ENCODE measurements around the gene HEY2.

HEY2 gene

DNA sequence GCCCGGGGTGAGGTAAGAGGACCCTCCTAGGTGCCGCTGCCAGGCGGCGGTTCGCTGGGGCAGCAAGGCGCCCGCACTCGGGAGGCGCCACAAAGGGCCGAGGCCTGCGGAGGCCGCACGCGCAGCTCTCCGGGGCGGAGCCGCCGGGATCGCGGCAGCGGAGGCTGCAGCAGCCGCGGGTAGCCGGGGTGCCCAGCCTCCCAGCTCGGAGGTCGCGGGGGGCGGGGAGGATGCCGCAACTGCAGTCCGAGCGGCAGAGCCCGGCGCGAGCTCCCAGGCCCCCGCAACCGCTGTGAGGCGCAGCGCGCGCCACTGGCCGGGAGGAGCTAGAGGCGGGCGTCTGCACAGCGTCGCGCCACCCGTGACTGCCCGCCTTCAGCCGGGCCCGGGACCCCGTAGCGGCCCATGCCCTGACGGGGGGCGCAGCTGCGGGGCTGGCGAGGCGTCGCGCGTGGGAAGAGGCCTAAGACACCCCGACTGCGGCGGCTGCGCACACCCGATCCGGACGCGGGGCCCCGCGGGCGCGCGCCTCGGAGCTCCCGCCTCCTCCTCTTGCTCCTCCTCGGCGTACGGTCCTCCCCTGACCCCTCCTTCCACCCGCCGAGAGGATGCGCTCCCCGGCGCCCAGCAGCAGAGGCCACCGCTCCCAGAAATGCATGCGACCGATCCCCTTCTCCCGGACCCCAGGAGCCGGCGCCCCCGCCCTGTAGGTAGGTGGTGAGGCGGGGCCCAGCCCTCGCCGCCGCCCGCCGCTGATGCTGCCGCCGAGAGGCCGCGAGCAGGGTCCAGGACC, 41.1 kb downstream of the HEY2 start, which contains the start of gene NCOA7 (continued):
- TF ChIP-seq, protein P1, sequence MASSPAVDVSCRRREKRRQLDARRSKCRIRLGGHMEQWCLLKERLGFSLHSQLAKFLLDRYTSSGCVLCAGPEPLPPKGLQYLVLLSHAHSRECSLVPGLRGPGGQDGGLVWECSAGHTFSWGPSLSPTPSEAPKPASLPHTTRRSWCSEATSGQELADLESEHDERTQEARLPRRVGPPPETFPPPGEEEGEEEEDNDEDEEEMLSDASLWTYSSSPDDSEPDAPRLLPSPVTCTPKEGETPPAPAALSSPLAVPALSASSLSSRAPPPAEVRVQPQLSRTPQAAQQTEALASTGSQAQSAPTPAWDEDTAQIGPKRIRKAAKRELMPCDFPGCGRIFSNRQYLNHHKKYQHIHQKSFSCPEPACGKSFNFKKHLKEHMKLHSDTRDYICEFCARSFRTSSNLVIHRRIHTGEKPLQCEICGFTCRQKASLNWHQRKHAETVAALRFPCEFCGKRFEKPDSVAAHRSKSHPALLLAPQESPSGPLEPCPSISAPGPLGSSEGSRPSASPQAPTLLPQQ (tag by site-specific recombination; IDR thresholded peaks at IDR 0.05), result peak; percentile 77
- TF ChIP-seq, protein P2, sequence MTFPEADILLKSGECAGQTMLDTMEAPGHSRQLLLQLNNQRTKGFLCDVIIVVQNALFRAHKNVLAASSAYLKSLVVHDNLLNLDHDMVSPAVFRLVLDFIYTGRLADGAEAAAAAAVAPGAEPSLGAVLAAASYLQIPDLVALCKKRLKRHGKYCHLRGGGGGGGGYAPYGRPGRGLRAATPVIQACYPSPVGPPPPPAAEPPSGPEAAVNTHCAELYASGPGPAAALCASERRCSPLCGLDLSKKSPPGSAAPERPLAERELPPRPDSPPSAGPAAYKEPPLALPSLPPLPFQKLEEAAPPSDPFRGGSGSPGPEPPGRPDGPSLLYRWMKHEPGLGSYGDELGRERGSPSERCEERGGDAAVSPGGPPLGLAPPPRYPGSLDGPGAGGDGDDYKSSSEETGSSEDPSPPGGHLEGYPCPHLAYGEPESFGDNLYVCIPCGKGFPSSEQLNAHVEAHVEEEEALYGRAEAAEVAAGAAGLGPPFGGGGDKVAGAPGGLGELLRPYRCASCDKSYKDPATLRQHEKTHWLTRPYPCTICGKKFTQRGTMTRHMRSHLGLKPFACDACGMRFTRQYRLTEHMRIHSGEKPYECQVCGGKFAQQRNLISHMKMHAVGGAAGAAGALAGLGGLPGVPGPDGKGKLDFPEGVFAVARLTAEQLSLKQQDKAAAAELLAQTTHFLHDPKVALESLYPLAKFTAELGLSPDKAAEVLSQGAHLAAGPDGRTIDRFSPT (tag by site-specific recombination; IDR thresholded peaks at IDR 0.05), result 0 out of 2 replicates have a peak, but pooled peaks have one; percentile 9
- TF ChIP-seq ZNF76 (tag by site-specific recombination; IDR thresholded peaks at IDR 0.05; ENCODE audit: borderline replicate concordance, low read depth) (peak; percentile 56; the same call in 1 of the 2 replicates), BCL11A (tag by site-specific recombination; IDR thresholded peaks at IDR 0.05; ENCODE audit: low read depth) (no peak), ZNF221 (tag by site-specific recombination; IDR thresholded peaks at IDR 0.05; ENCODE audit: borderline replicate concordance) (no peak), ZNF112 (tag by site-specific recombination; IDR thresholded peaks at IDR 0.05) (no peak), ZNF146 (tag by site-specific recombination; IDR thresholded peaks at IDR 0.05) (no peak), HOXC10 (CRISPR knock-in tag; IDR thresholded peaks at IDR 0.05) (peak; percentile 88; the same call in 1 of the 2 replicates), ZNF335 (tag by site-specific recombination; conservative IDR thresholded peaks at IDR 0.05) (no peak), ZNF791 (tag by site-specific recombination; IDR thresholded peaks at IDR 0.05) (no peak), TCF7L2 (IDR thresholded peaks at IDR 0.05; ENCODE audit: borderline replicate concordance, low read depth, low read length) (no peak), ZNF677 (tag by site-specific recombination; IDR thresholded peaks at IDR 0.05) (0 out of 2 replicates have a peak, but pooled peaks have one; percentile 3), ZNF785 (tag by site-specific recombination; IDR thresholded peaks at IDR 0.05) (peak; percentile 80; the same call in 1 of the 2 replicates), ZNF501 (tag by site-specific recombination; IDR thresholded peaks at IDR 0.05) (peak; percentile 87), WT1 (tag by site-specific recombination; IDR thresholded peaks at IDR 0.05) (0 out of 2 replicates have a peak, but pooled peaks have one; percentile 6), EGR2 (tag by site-specific recombination; IDR thresholded peaks at IDR 0.05; ENCODE audit: low read depth) (peak; percentile 73; the same call in 1 of the 2 replicates), GLIS1 (tag by site-specific recombination; IDR thresholded peaks at IDR 0.05) (peak; percentile 60), ZBTB8A (tag by site-specific recombination; IDR thresholded peaks at IDR 0.05) (peak; percentile 80), SP7 (tag by site-specific recombination; IDR thresholded peaks at IDR 0.05) (peak; percentile 50; the same call in 1 of the 2 replicates), GLI2 (tag by site-specific recombination; IDR thresholded peaks at IDR 0.05; ENCODE audit: borderline replicate concordance, low read depth) (no peak), ZNF350 (tag by site-specific recombination; IDR thresholded peaks at IDR 0.05) (peak; percentile 40; the same call in 1 of the 2 replicates), OSR2 (tag by site-specific recombination; IDR thresholded peaks at IDR 0.05) (0 out of 2 replicates have a peak, but pooled peaks have one; percentile 27), ZNF561 (tag by site-specific recombination; IDR thresholded peaks at IDR 0.05; ENCODE audit: borderline replicate concordance) (peak; percentile 72), ZNF544 (tag by site-specific recombination; IDR thresholded peaks at IDR 0.05) (no peak), ZNF596 (tag by site-specific recombination; IDR thresholded peaks at IDR 0.05) (no peak; the same call in 1 of the 2 replicates)
- TF ChIP-seq, protein P3, sequence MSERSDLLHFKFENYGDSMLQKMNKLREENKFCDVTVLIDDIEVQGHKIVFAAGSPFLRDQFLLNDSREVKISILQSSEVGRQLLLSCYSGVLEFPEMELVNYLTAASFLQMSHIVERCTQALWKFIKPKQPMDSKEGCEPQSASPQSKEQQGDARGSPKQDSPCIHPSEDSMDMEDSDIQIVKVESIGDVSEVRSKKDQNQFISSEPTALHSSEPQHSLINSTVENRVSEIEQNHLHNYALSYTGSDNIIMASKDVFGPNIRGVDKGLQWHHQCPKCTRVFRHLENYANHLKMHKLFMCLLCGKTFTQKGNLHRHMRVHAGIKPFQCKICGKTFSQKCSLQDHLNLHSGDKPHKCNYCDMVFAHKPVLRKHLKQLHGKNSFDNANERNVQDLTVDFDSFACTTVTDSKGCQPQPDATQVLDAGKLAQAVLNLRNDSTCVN (tag by site-specific recombination; optimal IDR thresholded peaks at IDR 0.05), result peak; percentile 97
- TF ChIP-seq, protein P4, sequence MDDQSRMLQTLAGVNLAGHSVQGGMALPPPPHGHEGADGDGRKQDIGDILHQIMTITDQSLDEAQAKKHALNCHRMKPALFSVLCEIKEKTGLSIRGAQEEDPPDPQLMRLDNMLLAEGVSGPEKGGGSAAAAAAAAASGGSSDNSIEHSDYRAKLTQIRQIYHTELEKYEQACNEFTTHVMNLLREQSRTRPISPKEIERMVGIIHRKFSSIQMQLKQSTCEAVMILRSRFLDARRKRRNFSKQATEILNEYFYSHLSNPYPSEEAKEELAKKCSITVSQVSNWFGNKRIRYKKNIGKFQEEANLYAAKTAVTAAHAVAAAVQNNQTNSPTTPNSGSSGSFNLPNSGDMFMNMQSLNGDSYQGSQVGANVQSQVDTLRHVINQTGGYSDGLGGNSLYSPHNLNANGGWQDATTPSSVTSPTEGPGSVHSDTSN (CRISPR knock-in tag; IDR thresholded peaks at IDR 0.05), result peak; percentile 35; the same call in 1 of the 2 replicates
- TF ChIP-seq, protein P5, sequence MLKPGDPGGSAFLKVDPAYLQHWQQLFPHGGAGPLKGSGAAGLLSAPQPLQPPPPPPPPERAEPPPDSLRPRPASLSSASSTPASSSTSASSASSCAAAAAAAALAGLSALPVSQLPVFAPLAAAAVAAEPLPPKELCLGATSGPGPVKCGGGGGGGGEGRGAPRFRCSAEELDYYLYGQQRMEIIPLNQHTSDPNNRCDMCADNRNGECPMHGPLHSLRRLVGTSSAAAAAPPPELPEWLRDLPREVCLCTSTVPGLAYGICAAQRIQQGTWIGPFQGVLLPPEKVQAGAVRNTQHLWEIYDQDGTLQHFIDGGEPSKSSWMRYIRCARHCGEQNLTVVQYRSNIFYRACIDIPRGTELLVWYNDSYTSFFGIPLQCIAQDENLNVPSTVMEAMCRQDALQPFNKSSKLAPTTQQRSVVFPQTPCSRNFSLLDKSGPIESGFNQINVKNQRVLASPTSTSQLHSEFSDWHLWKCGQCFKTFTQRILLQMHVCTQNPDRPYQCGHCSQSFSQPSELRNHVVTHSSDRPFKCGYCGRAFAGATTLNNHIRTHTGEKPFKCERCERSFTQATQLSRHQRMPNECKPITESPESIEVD (tag by site-specific recombination; IDR thresholded peaks at IDR 0.05), result no peak

Measured in HEK293 (cell line).